ENCODE results near the gene ESPL1.

DNA sequence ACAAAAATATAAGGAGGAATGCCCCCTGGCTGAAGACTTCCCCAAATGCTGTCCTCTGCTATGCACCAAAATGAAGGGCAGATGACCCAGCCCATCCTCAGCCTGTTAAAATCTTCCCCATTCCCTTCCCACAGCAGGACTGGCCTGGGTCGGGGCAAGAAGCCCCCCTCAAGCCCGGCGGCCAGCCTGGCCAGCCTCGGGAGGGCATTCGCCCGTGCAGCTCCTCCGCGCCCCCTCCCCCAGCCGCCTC, 36.5 kb upstream of the ESPL1 start:
- TF ChIP-seq, protein P1, sequence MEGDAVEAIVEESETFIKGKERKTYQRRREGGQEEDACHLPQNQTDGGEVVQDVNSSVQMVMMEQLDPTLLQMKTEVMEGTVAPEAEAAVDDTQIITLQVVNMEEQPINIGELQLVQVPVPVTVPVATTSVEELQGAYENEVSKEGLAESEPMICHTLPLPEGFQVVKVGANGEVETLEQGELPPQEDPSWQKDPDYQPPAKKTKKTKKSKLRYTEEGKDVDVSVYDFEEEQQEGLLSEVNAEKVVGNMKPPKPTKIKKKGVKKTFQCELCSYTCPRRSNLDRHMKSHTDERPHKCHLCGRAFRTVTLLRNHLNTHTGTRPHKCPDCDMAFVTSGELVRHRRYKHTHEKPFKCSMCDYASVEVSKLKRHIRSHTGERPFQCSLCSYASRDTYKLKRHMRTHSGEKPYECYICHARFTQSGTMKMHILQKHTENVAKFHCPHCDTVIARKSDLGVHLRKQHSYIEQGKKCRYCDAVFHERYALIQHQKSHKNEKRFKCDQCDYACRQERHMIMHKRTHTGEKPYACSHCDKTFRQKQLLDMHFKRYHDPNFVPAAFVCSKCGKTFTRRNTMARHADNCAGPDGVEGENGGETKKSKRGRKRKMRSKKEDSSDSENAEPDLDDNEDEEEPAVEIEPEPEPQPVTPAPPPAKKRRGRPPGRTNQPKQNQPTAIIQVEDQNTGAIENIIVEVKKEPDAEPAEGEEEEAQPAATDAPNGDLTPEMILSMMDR (IDR thresholded peaks at IDR 0.05) = no peak
- no peak for TF ChIP-seq EP300 (IDR thresholded peaks at IDR 0.05)
